Measurements from ENCODE around the gene DDR1. TPM values are rescaled to one million over a fixed set of nuclear protein-coding genes. Genes with fewer than 3 reads are reported as not detected.
"Not testable (repeated sequence)": the region's sequence is repeated elsewhere in the genome, so short reads cannot be mapped to it uniquely, and the experiment has no call there.

The DDR1 gene
- total RNA-seq, 3 donors from 2014 or later: 13.9 to 23.1 (median 14.2) TPM

GRCh38 chr6:30891450-30891723, 7.1 kb downstream of the DDR1 start:
- Mint-ChIP-seq H3K9me3 (no peaks in the 10 kb centered on the region), H3K27me3 (ENCODE audit: low read depth) (no peaks in the 10 kb centered on the region), H3K36me3 (ENCODE audit: insufficient read depth) (peaks cover 15% of the 10 kb centered on the region), H3K4me1 (ENCODE audit: low read depth) (peaks cover 4% of the 10 kb centered on the region), H3K4me3 (no peak overlapping the region)
- no peak for ATAC-seq
- no peak for DNase-seq

DNA sequence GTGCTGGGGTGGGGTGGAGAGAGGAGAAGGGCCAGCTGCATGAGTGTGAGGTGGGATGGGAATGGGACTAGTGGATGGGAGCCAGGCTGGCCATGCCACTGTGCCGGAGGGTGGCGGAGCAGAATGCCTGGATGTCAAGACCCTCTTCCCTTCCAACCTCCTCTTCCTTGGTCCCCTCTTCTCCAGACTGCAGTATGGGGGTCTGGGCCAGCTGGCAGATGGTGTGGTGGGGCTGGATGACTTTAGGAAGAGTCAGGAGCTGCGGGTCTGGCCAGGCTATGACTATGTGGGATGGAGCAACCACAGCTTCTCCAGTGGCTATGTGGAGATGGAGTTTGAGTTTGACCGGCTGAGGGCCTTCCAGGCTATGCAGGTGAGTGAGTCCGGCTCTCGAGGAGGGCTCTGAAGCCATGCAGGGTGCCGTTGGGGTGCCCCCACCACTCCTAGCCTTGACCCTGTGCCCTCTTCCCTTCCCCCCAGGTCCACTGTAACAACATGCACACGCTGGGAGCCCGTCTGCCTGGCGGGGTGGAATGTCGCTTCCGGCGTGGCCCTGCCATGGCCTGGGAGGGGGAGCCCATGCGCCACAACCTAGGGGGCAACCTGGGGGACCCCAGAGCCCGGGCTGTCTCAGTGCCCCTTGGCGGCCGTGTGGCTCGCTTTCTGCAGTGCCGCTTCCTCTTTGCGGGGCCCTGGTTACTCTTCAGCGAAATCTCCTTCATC, 7.7 kb downstream of the DDR1 start:
- H3K4me3 Mint-ChIP-seq: no peak overlapping the region
- no peak for ATAC-seq
- H3K36me3 Mint-ChIP-seq (ENCODE audit: insufficient read depth): peaks cover 15% of the 10 kb centered on the region
- no peaks in the 10 kb centered on the region for H3K9me3 Mint-ChIP-seq
- no peaks in the 10 kb centered on the region for H3K4me1 Mint-ChIP-seq (ENCODE audit: low read depth)
- no peaks in the 10 kb centered on the region for H3K27me3 Mint-ChIP-seq (ENCODE audit: low read depth)
- no peak for DNase-seq

DNA sequence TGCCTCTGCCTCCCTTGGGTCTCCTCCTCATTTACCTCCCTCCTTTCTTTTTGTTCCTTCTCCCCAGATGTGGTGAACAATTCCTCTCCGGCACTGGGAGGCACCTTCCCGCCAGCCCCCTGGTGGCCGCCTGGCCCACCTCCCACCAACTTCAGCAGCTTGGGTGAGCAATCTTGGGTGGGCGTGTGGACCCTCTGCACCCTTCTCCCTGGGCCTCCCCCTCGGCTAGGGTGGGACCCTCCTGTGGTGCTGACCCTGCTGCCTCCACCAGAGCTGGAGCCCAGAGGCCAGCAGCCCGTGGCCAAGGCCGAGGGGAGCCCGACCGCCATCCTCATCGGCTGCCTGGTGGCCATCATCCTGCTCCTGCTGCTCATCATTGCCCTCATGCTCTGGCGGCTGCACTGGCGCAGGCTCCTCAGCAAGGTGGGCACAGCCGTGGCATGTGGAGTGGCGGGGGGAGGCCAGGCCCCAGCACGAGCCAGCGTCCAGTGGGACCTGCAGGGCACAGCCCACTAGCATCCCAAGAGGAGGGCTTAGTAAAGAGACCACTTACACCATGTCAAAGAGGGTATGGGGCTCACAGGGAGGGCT, 8.8 kb downstream of the DDR1 start:
- H3K4me1 Mint-ChIP-seq (ENCODE audit: low read depth): no peaks in the 10 kb centered on the region
- peaks cover 15% of the 10 kb centered on the region for H3K36me3 Mint-ChIP-seq (ENCODE audit: insufficient read depth)
- no peak overlapping the region for H3K4me3 Mint-ChIP-seq
- ATAC-seq: no peak
- no peaks in the 10 kb centered on the region for H3K9me3 Mint-ChIP-seq
- DNase-seq: no peak
- H3K27me3 Mint-ChIP-seq (ENCODE audit: low read depth): no peaks in the 10 kb centered on the region

DNA sequence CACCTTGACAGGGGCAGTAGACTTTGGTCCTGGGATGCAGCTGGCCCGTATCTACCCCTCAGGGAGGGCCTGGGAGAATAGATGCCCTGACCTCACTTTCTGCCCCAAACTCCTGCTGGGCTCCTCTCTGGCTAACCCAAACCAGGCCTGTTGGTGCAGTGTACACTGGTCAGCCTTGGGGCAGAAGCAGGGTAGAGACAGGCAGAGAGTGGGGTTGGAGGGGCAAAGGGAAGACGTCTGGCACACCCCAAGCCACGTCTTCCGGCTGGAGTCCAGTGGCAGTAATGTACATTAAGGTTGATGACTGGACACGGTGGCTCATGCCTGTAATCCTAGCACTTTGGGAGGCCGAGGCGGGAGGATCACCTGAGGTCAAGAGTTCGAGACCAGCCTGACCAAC, 9.3 kb downstream of the DDR1 start:
- H3K9me3 Mint-ChIP-seq: no peaks in the 10 kb centered on the region
- no peak overlapping the region for H3K4me3 Mint-ChIP-seq
- DNase-seq (no peak), ATAC-seq (no peak)
- no peaks in the 10 kb centered on the region for H3K4me1 Mint-ChIP-seq (ENCODE audit: low read depth)
- H3K27me3 Mint-ChIP-seq (ENCODE audit: low read depth): no peaks in the 10 kb centered on the region
- H3K36me3 Mint-ChIP-seq (ENCODE audit: insufficient read depth): peaks cover 21% of the 10 kb centered on the region

DNA sequence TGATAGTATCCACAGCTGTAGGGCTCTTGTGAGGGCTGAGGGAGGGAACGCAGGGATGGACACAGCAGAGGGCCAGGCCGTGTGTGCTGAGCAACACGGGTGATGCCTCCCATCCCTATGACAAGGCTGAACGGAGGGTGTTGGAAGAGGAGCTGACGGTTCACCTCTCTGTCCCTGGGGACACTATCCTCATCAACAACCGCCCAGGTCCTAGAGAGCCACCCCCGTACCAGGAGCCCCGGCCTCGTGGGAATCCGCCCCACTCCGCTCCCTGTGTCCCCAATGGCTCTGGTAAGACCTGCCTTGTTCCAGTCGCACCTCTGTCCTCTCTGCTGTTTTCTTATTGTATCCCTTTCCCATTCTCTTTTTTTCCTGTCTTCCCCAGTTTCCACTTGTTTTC, 10.1 kb downstream of the DDR1 start:
- Mint-ChIP-seq H3K4me1 (ENCODE audit: low read depth) (no peaks in the 10 kb centered on the region), H3K4me3 (no peak overlapping the region), H3K27me3 (ENCODE audit: low read depth) (no peaks in the 10 kb centered on the region), H3K9me3 (no peaks in the 10 kb centered on the region), H3K36me3 (ENCODE audit: insufficient read depth) (peaks cover 23% of the 10 kb centered on the region)
- DNase-seq (no peak), ATAC-seq (no peak)

GRCh38 chr6:30894935-30895334, 10.6 kb downstream of the DDR1 start:
- no peak for ATAC-seq
- no peak for DNase-seq
- no peak overlapping the region for H3K4me3 Mint-ChIP-seq

GRCh38 chr6:30895343-30895742, 11.0 kb downstream of the DDR1 start:
- Mint-ChIP-seq H3K36me3 (ENCODE audit: insufficient read depth) (peaks cover 18% of the 10 kb centered on the region), H3K9me3 (no peaks in the 10 kb centered on the region)

More at GRCh38 chr6:30894935-30895334, 10.6 kb downstream of the DDR1 start:
- no peaks in the 10 kb centered on the region for H3K4me1 Mint-ChIP-seq (ENCODE audit: low read depth)
- no peaks in the 10 kb centered on the region for H3K9me3 Mint-ChIP-seq
- H3K27me3 Mint-ChIP-seq (ENCODE audit: low read depth): no peaks in the 10 kb centered on the region
- peaks cover 22% of the 10 kb centered on the region for H3K36me3 Mint-ChIP-seq (ENCODE audit: insufficient read depth)

GRCh38 chr6:30896541-30896940, 12.2 kb downstream of the DDR1 start:
- H3K27me3 Mint-ChIP-seq (ENCODE audit: low read depth): no peaks in the 10 kb centered on the region
- DNase-seq: no peak
- ATAC-seq: no peak
- peaks cover 17% of the 10 kb centered on the region for H3K36me3 Mint-ChIP-seq (ENCODE audit: insufficient read depth)
- H3K4me1 Mint-ChIP-seq (ENCODE audit: low read depth): no peaks in the 10 kb centered on the region
- no peaks in the 10 kb centered on the region for H3K9me3 Mint-ChIP-seq
- H3K4me3 Mint-ChIP-seq: no peak overlapping the region

More at GRCh38 chr6:30895343-30895742, 11.0 kb downstream of the DDR1 start:
- DNase-seq (no peak), ATAC-seq (no peak)
- Mint-ChIP-seq H3K4me1 (ENCODE audit: low read depth) (no peaks in the 10 kb centered on the region), H3K4me3 (no peak overlapping the region), H3K27me3 (ENCODE audit: low read depth) (no peaks in the 10 kb centered on the region)

DNA sequence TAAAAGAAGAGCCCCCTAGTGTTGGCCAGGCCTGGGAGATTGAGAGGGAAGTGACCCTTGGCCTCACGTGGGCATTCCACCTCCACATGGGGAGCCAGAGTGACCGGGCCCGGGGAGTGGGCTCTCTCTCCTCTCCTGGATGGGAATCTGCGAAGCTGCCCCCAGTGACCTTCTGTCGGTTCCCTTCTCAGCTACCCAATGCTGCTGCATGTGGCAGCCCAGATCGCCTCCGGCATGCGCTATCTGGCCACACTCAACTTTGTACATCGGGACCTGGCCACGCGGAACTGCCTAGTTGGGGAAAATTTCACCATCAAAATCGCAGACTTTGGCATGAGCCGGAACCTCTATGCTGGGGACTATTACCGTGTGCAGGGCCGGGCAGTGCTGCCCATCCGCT, 13.6 kb downstream of the DDR1 start:
- ATAC-seq: no peak
- Mint-ChIP-seq H3K4me3 (no peak overlapping the region), H3K4me1 (ENCODE audit: low read depth) (peaks cover under 1% of the 10 kb centered on the region), H3K9me3 (no peaks in the 10 kb centered on the region), H3K36me3 (ENCODE audit: insufficient read depth) (peaks cover 15% of the 10 kb centered on the region), H3K27me3 (ENCODE audit: low read depth) (no peaks in the 10 kb centered on the region)
- no peak for DNase-seq

- no peaks in the 10 kb centered on the region for H3K9me3 Mint-ChIP-seq
- no peak overlapping the region for H3K4me3 Mint-ChIP-seq
- ATAC-seq (no peak), DNase-seq (no peak)
- peaks cover 2% of the 10 kb centered on the region for H3K4me1 Mint-ChIP-seq (ENCODE audit: low read depth)
- no peaks in the 10 kb centered on the region for H3K27me3 Mint-ChIP-seq (ENCODE audit: low read depth)
- H3K36me3 Mint-ChIP-seq (ENCODE audit: insufficient read depth): peaks cover 15% of the 10 kb centered on the region
Observed at GRCh38 chr6:30898750-30899360, 14.5 kb downstream of the DDR1 start.

DNA sequence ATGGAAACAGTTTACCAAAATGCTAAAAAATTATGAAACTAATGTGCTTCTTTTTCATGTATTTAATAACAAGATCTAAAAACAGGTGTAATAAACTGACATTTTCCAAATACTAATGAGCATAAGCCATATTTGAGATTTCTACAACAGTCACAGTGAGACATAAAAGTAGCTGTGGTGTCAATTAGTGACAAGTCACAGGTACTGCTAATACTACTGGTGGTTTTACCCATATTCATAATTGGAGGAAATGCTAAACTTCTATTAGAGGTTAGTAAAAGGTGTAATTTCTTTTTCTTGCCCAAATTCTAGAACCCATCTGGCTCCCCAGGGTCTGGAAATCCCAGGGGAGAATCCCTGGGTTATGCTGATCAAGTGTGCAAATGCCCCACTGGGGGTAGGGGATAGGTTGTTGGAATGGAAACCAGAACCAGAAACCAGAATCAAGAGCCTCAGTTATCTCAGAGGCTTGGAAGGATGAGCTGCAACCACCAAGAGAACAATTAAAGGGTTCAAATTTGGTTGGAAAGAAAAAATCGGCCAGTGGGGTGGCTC, 16.6 kb downstream of the DDR1 start:
- H3K4me1 Mint-ChIP-seq (ENCODE audit: low read depth): peaks cover 2% of the 10 kb centered on the region
- H3K9me3 Mint-ChIP-seq: no peaks in the 10 kb centered on the region
- DNase-seq: no peak
- ATAC-seq: no peak
- no peak overlapping the region for H3K4me3 Mint-ChIP-seq
- peaks cover 9% of the 10 kb centered on the region for H3K36me3 Mint-ChIP-seq (ENCODE audit: insufficient read depth)
- H3K27me3 Mint-ChIP-seq (ENCODE audit: low read depth): no peaks in the 10 kb centered on the region

DNA sequence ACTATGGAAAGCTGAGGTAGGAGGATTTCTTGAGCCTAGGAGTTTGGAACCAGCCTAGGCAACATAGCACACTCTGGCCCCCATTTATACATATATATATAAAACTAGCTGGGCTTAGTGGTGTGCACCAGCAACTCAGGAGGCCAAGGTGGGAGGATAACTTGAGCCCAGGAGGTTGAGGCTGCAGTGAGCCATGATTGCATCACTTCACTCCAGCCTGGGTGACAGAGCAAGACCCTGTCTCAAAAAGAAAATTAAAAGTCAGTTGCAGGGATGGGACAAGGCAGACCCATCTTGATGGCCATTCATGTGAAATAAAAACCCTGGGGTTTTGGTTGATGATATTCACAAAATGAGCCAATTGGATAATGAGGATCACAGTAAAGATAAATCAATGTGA, 17.1 kb downstream of the DDR1 start:
- peaks cover 2% of the 10 kb centered on the region for H3K4me1 Mint-ChIP-seq (ENCODE audit: low read depth)
- no peak overlapping the region for H3K4me3 Mint-ChIP-seq
- H3K27me3 Mint-ChIP-seq (ENCODE audit: low read depth): no peaks in the 10 kb centered on the region
- ATAC-seq (no peak), DNase-seq (no peak)
- H3K9me3 Mint-ChIP-seq: no peaks in the 10 kb centered on the region
- peaks cover 9% of the 10 kb centered on the region for H3K36me3 Mint-ChIP-seq (ENCODE audit: insufficient read depth)

DNA sequence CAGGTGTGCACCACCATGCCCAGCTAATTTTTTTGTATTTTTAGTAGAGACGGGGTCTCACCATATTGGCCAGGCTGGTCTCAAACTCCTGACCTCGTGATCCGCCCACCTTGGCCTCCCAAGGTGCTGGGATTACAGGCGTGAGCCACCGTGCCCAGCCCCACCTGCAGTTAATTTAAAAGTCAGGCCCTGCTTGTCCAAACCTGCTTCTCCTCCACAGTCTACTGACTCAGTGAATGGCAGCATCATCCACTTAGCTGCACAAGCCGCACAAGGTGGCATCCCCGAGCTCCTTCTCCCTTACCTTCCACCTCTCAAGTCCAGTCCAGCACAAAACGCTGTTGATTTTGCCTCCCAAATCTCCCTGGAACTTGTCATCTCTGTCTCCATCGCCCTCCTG, 17.9 kb downstream of the DDR1 start:
- not testable (repeated sequence) for H3K4me1 Mint-ChIP-seq (ENCODE audit: low read depth); ATAC-seq; H3K4me3 Mint-ChIP-seq; H3K27me3 Mint-ChIP-seq (ENCODE audit: low read depth); H3K36me3 Mint-ChIP-seq (ENCODE audit: insufficient read depth); DNase-seq; H3K9me3 Mint-ChIP-seq

DNA sequence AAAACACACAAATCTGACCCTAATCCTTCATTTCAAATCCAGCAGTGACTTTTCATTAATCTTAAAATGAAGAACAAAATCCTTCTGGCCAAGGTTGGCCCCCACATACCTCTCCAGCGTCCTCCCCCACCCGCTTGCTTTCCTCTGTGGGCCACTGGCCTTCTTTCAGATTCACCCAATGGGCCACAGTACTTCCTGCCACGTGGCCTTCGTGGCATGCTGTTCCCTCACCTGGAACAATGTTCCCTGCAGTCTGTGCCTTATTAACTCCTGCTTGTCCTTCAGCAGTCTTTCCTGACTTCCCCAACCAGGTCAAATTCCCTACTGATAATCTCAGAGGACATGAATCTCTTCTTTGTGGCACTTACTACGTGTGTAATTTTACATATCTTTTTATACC, 18.4 kb downstream of the DDR1 start:
- Mint-ChIP-seq H3K4me1 (ENCODE audit: low read depth) (peaks cover 6% of the 10 kb centered on the region), H3K36me3 (ENCODE audit: insufficient read depth) (peaks cover 9% of the 10 kb centered on the region), H3K27me3 (ENCODE audit: low read depth) (no peaks in the 10 kb centered on the region), H3K4me3 (no peak overlapping the region), H3K9me3 (no peaks in the 10 kb centered on the region)
- DNase-seq: no peak
- no peak for ATAC-seq

DNA sequence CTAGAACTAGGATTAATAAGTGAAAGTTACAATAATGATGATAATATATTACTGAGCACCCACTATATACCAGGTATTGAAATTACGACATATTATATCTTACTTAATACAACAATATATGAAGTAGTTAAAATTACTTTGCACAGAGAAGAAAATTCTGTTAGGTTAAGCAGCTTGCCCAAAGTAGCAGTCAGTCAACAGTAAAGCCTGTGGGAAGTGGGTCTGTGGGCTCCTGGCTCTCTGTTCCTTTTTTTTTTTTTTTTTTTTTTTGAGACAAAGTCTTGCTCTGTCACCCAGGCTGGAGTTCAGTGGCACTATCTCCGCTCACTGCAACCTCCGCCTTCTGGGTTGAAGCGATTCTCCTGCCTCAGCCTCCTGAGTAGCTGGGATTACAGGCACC, 18.9 kb downstream of the DDR1 start:
- peaks cover 7% of the 10 kb centered on the region for H3K36me3 Mint-ChIP-seq (ENCODE audit: insufficient read depth)
- ATAC-seq: no peak
- H3K27me3 Mint-ChIP-seq (ENCODE audit: low read depth): no peaks in the 10 kb centered on the region
- peaks cover 8% of the 10 kb centered on the region for H3K4me1 Mint-ChIP-seq (ENCODE audit: low read depth)
- H3K9me3 Mint-ChIP-seq: no peaks in the 10 kb centered on the region
- H3K4me3 Mint-ChIP-seq: no peak overlapping the region
- no peak for DNase-seq
